HepG2 (cell line): ENCODE results near the gene ZFPM1. TPM values are rescaled to one million over a fixed set of nuclear protein-coding genes. Genes with fewer than 3 reads are reported as not detected.

ENCODE experiments used
- ATF7-NPFF ChIP-seq: sonication (generic); formaldehyde crosslinking; IDR thresholded peaks from 2 replicates; pipeline ENCODE4 v1.8.1; 2023; ENCODE audit warnings: mild to moderate bottlenecking, low read depth, missing genetic modification reagents, moderate library complexity
- DBP ChIP-seq: sonication (generic); formaldehyde crosslinking; IDR thresholded peaks from 2 replicates; pipeline ENCODE4 v1.4.0; 2020; ENCODE audit warnings: missing genetic modification reagents; ENCODE audit errors: not compliant biosample characterization
- HIC2 ChIP-seq: sonication (generic); formaldehyde crosslinking; IDR thresholded peaks from 2 replicates; pipeline ENCODE4 v1.9.0; 2022; ENCODE audit warnings: low read depth, missing genetic modification reagents
- HINFP ChIP-seq: sonication (generic); formaldehyde crosslinking; IDR thresholded peaks from 2 replicates; pipeline ENCODE4 v1.4.0; 2020; ENCODE audit warnings: low read depth, mild to moderate bottlenecking, missing genetic modification reagents
- IKZF4 ChIP-seq: sonication (generic); formaldehyde crosslinking; IDR thresholded peaks from 2 replicates; pipeline ENCODE4 v1.5.1; 2020; ENCODE audit warnings: borderline replicate concordance, mild to moderate bottlenecking, low read depth, missing genetic modification reagents; ENCODE audit errors: not compliant biosample characterization
- MED8 ChIP-seq: sonication (generic); formaldehyde crosslinking; IDR thresholded peaks from 2 replicates; pipeline ENCODE4 v1.8.1; 2023; ENCODE audit warnings: mild to moderate bottlenecking, missing genetic modification reagents; ENCODE audit not compliant: insufficient replicate concordance
- MYPOP ChIP-seq: sonication (generic); formaldehyde crosslinking; IDR thresholded peaks from 2 replicates; pipeline ENCODE4 v1.8.1; 2023; ENCODE audit warnings: mild to moderate bottlenecking, moderate library complexity, missing genetic modification reagents
- PBX3 ChIP-seq: sonication (generic); formaldehyde crosslinking; IDR thresholded peaks from 2 replicates; pipeline ENCODE4 v1.8.1; 2023; ENCODE audit warnings: missing genetic modification reagents, inconsistent platforms, borderline replicate concordance
- REST ChIP-seq, 2 experiments: IDR thresholded peaks; 2 replicates each; pipeline ENCODE4 v1.6.1; 2011 to 2012; ENCODE audit warnings: low read length in 2 of 2, borderline replicate concordance in 1 of 2, low read depth in 1 of 2, mild to moderate bottlenecking in 1 of 2, moderate library complexity in 1 of 2
- ZMYM2 ChIP-seq: sonication (generic); formaldehyde crosslinking; IDR thresholded peaks from 2 replicates; pipeline ENCODE4 v1.8.0; 2022; ENCODE audit warnings: mild to moderate bottlenecking, missing genetic modification reagents
- ZNF253 ChIP-seq: sonication (generic); formaldehyde crosslinking; IDR thresholded peaks from 2 replicates; pipeline ENCODE4 v1.8.0; 2022; ENCODE audit warnings: mild to moderate bottlenecking, missing genetic modification reagents, borderline replicate concordance
- ZNF30 ChIP-seq: sonication (generic); formaldehyde crosslinking; IDR thresholded peaks from 2 replicates; pipeline ENCODE4 v1.5.0; 2020; ENCODE audit warnings: mild to moderate bottlenecking, missing genetic modification reagents
- ZNF558 ChIP-seq: sonication (generic); formaldehyde crosslinking; IDR thresholded peaks from 2 replicates; pipeline ENCODE4 v1.9.0; 2022; ENCODE audit warnings: mild to moderate bottlenecking, missing genetic modification reagents, borderline replicate concordance
- ZNF577 ChIP-seq: sonication (generic); formaldehyde crosslinking; IDR thresholded peaks from 2 replicates; pipeline ENCODE4 v1.4.0; 2020; ENCODE audit warnings: mild to moderate bottlenecking, low read depth, missing genetic modification reagents, borderline replicate concordance
- ZNF766 ChIP-seq: sonication (generic); formaldehyde crosslinking; IDR thresholded peaks from 2 replicates; pipeline ENCODE4 v1.5.0; 2020; ENCODE audit warnings: missing genetic modification reagents, borderline replicate concordance
- ZNF83 ChIP-seq: sonication (generic); formaldehyde crosslinking; IDR thresholded peaks from 2 replicates; pipeline ENCODE4 v1.4.0; 2020; ENCODE audit warnings: missing genetic modification reagents, mild to moderate bottlenecking, borderline replicate concordance
- polyA plus RNA-seq, 8 experiments: library from polyadenylated mRNA; depleted of rRNA in 3 of 8; stranded (reverse) in 7 of 8; unstranded in 1 of 8; fragments of >200 nt; fragmentation: Illumina TruSeq in 4 of 8; extraction: Trizol in 4 of 8; gene quantifications; 2 replicates each; pipeline versions ENCODE4 v1.2.1 to v1.2.3, GENCODE V29; 2011 to 2016; ENCODE audit warnings: low read depth in 4 of 8, missing spikeins in 1 of 8, mixed read lengths in 1 of 8; ENCODE audit not compliant: insufficient read depth in 1 of 8
- total RNA-seq, 5 experiments: library from RNA; depleted of rRNA; stranded (reverse); fragments of >200 nt; fragmentation: Illumina TruSeq; extraction: Trizol; gene quantifications; 2 replicates each; pipeline ENCODE4 v1.2.3, GENCODE V29; 2016; ENCODE audit warnings: low read depth in 1 of 5

Gene ZFPM1
- total and polyA plus RNA-seq, 2 of the 13 experiments (the other 11 are each of a cell fraction or from before 2014, with no cell fraction given): 1.3 to 3.8 TPM

- TF ChIP-seq ZNF253 (CRISPR knock-in tag) (no peak), ZNF577 (CRISPR knock-in tag) (no peak), ZNF83 (CRISPR knock-in tag) (0 out of 2 replicates have a peak, but pooled peaks have one; percentile 55), MYPOP (CRISPR knock-in tag) (0 out of 2 replicates have a peak, but pooled peaks have one; percentile 38), REST (IDR thresholded peaks at IDR 0.05; ENCODE audit: borderline replicate concordance in 1 of 2, low read depth in 1 of 2, low read length in 2 of 2) (no peak), PBX3 (no peak), ZMYM2 (no peak), ZNF558 (CRISPR knock-in tag) (no peak), ATF7-NPFF (CRISPR knock-in tag) (no peak), HIC2 (CRISPR knock-in tag) (peak; percentile 81), HINFP (no peak), DBP (CRISPR knock-in tag) (no peak), IKZF4 (no peak), ZNF30 (CRISPR knock-in tag) (no peak), MED8 (CRISPR knock-in tag) (no peak), ZNF766 (CRISPR knock-in tag) (peak; percentile 66; the same call in 1 of the 2 replicates)
Observed at GRCh38 chr16:88527186-88527936, 74.3 kb downstream of the ZFPM1 start (continued).
